Prostate gland (tissue), 2 donors: ENCODE results near the gene CXCL13.

ENCODE experiments used
- CTCF ChIP-seq, 4 experiments: fragments of 200-600 bp in 2 of 4; fragments of 450-650 bp in 2 of 4; sonication (generic) in 2 of 4; IDR thresholded peaks; 1 replicate in 3 of 4; 2 replicates in 1 of 4; pipeline ENCODE4 v1.5.1; 2016 to 2019; ENCODE audit warnings: antibody characterized with exemption in 4 of 4, mild to moderate bottlenecking in 2 of 4, moderate library complexity in 2 of 4
- POLR2A ChIP-seq: fragments of 450-650 bp; IDR thresholded peaks from one replicate; pipeline ENCODE4 v1.6.1; 2016; ENCODE audit warnings: antibody characterized with exemption, mild to moderate bottlenecking

- no peak for TF ChIP-seq POLR2A
- no peak for TF ChIP-seq CTCF (IDR thresholded peaks at IDR 0.05)
These were observed 28.6 kb downstream of the CXCL13 start for GRCh38 chr4:77634132-77634785.
